GM21723 (cell line): Measurements from ENCODE around the gene ARFGAP3.

Experiments
- ATAC-seq: cut with Tn5 transposase; IDR thresholded peaks from one replicate; pipeline ENCODE4 v1.9.1; 2021; ENCODE audit warnings: mild to moderate bottlenecking, moderate library complexity; ENCODE audit not compliant: unreplicated experiment

ARFGAP3 gene

DNA sequence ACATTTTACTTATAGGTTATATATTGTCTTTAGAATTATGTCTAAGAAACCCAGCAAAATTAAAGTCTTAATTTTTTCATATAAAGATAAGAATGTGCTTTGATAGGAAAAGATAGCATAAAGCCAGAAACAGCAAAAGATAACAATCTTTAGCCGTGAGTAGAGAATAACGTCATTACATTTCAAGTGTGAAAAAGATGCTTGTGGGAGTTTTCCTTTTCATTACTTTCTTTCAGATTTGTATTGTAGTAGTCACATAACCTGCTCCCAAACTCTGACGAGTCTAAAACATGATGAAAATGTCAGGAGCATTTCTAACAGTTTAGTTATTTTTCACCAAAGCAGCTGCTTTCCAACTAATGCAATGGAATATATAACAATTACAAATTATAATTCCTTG is 31.3 kb downstream of the ARFGAP3 start:
- ATAC-seq, result no peak

DNA sequence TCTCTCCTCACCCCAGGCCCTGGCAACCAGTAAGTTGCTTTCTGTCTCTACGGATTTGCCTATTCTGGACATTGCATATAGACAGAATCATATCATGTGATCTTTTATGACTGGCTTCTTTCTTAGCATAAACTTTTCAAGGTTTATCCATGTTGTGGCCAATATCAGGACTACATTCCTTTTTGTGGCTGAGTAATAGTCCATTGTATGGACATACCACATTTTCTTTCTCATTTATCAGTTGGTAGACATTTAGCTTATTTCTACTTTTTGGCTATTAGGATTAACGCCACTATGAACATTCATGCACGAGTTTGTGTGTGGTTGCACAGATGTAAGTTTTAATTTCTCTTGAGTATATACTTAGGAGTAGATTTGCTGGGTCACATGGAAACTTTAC is 35.7 kb downstream of the ARFGAP3 start:
- no peak for ATAC-seq

DNA sequence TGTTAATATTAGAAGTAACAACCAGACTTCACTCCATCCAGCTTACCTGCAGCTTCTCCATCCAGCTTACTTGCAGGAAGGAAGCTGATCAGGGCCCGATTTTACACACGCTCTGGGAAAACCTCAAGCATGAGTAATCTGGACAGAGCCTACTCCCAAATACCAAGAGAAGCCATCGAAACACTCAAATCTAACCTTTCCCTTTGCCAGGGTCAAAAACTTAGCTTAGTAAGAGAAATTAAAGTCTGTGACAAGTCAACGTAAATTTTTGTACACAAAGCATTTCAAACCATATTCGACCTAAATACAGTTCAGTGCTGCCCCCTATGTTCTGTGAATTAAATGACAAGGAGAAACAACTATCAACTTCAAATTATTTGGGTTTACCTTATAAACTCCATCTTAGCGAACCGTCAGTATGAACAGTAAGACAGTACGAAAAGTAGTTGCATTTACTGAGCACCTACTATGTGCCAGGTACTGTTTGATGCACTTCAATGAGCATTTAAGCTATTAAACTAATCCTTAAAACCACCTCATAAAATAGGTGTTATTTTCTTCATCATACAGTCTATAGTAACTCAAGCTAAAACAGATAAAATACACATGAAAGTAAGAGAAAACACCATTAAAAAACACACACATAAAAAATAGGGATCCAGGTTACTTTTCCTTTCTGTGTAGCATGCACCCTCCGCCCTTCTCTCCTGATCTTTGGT is 36.9 kb downstream of the ARFGAP3 start:
- ATAC-seq, result no peak

DNA sequence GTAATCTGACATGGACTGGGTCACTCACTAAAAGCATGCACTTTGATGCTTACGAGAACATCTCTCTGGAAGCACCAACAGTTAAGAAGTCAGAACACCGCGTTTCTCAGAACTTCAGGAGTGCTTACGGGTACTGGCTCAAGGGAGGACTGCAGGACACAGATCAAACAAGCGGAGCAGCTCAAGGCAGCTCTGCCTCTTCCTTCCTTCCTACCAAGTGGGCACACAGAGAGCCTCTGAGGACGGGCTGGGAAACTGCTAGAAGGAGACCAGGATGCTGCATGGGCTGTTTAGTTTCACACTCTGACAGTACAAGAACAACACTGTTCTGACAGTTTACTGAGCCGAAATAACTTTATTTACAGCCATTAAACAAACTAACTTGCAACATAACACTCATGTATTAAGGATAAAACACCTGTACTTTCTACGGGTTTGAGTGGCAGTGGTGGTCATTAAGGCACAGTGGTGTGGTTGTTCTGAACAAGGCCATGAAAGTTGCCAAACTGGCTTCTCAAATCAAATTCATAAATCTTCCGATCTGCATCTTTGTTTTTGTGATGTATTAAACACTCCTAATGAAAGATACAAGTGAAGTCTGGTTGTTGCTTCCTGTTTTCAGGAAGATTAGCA is 37.5 kb downstream of the ARFGAP3 start:
- ATAC-seq, result no peak

DNA sequence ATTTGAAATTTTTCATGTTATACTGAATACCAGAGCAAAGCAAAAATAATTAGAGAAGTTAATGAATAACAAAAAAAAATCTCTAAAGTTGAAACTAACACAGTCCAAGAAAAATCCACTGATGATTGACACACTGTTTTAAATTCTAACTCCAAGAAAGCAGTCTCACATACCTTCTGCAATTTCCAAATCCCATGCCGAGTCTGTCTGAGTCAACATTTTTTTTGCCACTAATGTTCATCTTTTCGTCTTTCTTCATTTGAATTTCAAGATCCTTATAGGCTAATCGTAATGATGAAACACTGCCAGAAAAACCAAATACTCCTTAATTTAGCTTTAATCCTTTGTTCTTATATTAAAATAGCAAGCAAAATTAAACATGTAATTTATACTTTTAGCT is 39.5 kb downstream of the ARFGAP3 start:
- ATAC-seq, result no peak

DNA sequence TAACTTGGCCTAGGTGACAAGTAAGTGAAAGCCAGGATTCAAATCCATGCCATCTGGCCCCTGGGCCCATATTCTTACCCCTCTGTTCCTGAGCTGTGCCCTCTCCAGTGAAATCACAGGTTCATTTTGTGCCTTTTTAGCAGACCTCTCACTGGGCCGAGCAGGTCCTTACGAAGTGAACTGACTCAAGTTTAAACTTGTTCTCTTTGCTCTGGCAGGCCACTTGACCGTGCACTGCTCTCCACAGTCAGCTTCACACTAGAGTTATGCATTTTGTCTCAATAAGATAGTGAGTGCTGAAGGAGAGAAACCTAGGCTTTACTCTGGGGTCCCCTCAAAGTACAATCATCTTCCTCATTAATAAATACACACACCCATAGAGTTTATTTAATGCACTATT is 40.7 kb downstream of the ARFGAP3 start:
- ATAC-seq, result no peak

DNA sequence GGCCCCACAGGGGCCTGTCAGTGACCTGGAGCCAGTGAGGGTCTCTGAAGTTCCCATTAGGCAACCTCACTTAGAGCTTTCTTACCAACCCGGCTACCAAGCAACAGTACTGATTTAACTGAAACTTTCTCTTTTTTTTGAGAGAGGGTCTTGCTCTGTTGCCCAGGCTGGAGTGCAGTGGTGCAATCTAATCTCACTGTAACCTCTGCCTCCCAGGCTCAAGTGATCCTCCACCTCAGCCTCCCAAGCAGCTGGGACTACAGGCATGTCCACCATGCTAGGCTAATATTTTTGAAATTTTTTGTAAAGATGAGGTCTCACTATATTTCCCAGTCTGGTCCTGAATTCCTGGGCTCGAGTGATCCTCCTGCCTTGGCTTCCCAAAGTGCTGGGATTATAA is 42.5 kb downstream of the ARFGAP3 start:
- ATAC-seq, result no peak

DNA sequence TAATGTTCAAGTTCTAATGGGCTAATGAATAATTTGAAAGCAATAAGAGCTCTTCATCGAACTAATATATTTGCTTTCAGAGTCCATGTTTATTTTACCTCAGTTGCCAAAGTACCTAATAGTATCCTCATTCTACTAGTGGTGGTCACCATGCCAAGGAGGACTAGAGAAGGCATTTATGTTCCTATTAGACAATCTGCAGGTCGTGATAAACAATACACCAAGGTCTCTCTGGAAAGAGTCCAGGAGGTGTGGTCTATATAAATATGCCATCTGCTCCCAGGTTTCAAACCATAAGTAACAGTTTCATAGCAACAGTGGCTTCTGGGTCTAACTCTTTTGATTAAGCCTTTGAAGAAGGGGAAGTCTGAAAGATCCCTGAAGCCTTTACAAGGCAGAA is 42.9 kb downstream of the ARFGAP3 start:
- ATAC-seq, result no peak

DNA sequence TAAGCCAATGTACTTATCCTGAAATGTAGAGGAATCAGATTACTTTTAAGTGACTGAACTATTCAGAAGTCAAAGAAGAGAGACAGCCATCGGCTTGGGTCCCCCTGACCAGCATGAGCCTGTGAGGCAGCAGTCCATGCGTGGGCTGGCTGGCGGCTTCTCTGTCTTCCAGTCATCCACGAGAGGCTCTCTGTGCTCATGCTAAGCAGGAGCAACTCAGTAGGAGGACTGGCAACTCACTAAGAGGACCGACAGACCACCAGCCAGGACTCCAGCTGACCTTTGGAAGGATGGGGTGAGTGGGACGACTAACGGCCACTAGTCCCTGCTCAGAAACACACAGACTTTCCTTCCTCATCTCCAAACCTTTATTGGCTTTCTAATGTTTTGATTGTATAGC is 43.6 kb downstream of the ARFGAP3 start:
- ATAC-seq, result no peak

DNA sequence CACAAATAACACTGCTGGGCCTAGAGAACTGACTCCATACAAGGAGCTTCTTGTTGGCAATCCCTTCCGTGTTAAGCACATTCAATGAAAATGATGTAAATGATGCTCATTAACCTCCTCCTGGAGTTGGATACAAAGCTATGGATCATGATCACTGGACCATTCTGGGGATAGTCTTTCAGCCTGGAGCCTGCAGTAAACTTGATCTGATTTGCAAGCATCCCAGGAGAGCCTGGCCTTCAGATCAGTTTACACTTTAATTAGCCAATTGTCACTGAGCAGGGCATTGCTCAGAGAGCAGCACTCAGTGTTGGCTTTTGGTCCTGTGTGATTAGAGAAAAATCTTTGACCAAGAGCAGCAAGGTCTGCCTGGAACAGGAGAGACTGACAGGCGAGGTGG is 45.6 kb downstream of the ARFGAP3 start:
- ATAC-seq, result no peak

DNA sequence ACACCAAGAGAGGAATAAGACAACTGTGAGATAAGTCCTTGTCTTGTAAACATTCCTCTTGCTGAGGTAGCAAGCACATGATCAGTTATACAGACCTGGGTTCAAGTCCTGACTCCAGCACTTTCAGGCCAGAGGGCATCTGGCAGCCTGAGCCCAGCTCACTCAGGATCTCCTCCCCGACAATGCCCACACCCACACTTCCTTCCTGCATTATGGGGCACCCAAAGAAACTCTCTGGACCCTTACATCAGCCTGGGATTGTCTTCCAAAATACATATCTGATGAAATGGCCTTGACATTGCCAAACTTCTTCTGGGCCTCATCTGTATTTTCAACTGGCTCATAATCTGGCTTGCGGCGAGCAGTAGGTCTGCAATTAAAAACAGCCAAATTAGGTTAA is 48.6 kb downstream of the ARFGAP3 start:
- ATAC-seq, result no peak

DNA sequence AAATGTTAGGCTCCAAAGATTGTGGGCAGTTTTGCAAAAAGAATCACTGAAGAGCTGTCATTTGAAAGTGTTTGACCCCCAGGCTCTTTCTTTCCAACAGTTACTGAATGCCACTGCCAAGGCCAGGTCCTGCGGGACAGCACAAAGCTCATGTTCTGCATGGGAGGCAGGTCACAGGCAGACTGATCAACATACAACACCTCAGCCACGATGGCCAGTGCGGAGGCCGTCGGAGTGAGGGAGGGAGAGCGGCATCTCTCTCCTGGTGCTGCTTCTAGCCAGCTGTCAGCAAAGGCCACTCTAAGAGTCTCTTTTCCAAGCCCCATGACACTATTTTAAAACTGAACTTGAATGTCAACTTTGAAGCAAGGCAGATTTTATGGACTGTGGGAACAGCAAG is 49.9 kb downstream of the ARFGAP3 start:
- ATAC-seq, result no peak

DNA sequence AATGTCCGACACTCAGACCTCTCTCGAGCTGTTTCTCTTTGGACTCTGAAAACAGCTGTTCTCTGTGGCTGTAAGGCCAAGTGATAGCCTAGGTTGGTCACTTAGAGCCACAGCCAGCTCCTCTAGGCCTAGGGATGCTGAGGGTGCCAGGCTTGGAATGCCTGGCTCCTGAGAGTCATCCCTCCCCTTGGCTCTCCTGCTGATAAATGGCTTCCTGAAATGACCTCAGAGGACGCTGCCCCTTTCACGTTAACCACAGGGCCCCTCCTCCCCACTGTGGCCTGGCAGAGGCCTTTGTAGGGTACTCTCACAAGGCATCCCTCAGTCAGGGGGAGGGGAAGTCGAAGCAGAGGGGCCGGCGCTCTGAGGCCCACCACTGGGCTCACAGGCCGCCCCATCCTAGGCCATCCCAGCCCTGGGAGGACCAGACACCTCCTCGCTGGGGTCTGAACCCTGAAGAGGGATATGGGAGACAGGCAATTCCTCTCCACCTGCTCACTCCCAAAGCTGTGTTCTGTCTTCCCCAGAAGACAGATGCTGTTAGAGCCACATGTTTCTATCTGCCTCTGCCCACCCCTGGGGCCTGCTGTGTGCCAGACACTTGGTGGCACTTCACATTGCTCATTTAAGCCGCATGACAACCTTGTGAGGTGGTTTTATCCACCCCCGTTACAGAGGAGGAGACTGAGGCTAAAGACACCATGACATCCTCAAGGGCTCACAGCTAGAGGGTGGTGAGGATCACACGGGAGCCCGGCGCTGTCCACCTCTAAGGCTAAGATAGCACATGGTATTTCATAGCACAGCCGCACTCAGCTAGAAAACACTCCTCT is 50.9 kb downstream of the ARFGAP3 start:
- ATAC-seq, result no peak

DNA sequence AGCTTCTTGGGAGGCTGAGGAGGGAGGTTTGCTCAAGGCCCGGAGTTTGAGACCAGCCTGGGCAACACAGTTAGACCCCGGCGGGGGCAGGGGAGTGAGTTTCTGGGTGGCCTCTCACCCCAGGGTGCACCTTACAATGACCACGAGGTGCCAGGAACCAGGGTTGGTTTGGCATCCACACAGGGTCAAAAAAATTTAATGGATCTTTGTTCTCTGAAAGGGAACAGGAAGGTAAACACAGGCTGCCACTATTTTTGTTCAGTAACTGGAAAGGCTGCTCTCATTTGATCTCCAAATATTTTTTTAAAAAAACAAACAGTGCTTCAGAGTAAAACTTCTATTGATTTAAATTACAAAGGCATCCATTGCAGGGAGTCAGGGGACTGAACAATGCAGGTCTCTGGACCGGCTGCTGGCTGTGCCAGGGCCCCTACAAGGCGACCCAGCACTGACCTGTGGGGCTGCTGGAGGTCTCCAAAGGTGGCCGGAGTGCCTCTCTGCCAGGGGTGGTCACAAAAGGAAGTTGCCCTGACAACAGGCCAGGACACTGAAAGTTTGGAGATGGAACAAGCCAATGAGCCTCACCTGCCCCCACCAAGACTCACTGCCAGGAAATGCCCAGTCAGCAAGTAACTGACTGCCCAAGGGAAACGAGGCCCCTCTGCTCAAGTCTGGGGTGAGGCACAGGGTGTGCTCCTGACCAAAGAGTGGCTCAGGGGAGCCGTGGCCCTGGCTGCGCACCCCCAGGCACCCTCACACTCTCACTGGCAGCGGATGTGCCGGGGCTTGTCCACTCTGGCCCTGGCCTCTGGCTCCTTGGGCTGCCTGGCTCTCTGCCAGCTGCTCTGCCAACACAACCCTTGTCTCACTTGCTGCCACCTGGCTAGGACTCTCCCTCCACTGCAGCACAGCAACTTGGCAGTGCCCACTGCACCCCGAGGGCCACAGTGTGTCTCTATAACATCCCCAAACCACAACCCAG is 51.8 kb downstream of the ARFGAP3 start:
- no peak for ATAC-seq

DNA sequence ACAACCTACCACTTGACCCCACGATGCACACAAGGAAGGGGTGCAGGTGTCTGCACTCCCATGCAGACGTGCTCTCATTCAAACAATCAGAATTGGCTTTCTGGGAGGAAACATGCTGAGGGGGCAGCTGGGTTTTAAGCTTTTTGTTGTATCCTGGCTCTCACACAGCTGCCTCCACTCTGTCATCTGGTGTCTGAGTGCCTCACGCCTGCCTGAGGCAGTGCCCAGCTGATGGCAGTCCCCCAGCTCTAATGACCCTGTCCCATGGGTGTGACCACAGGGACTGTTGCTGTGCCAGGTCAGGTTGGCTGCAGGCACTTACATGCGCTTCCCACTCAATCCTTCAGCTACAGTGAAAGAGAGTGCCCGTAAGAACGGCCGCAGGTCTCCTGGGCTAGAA is 53.7 kb downstream of the ARFGAP3 start:
- no peak for ATAC-seq

DNA sequence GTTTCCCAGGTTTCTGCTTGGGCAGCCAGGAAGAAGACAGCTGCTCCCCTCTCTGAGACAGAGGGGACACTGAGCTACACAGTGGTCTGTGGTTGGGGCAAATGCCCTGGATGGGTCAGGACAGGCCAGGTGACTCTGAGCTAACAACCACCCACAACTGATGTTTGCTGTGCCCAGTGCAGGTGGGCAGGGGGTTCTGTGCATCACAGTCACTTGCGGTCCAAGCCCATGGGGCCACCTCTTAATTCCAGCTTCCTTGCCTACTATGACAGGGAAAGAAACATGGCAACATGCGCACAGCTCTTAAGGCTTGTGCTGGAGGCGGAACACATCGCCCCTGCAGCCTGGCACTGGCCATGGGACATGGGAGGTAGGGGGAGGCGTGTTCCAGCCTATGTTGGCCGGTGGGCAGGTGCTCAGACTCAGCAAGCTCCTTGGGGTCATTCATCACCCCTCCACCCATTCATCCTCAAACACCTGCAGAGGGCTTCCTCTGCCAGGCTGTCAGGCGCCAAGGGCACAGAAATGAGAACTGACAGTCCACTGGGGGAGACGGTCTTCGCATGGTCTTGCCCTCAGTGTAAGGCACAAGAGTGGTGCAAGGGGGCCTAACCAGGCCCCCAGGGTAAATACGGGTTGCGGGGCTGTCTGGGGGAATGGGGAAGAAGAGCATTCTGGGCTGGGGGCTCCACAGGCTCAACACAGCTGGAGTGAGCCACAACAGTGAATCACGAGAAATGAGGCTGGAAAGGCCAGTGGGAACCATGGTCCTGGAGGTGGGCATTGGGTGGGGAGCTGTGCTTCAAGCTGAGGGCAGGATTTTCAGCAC is 55.6 kb downstream of the ARFGAP3 start:
- no peak for ATAC-seq

DNA sequence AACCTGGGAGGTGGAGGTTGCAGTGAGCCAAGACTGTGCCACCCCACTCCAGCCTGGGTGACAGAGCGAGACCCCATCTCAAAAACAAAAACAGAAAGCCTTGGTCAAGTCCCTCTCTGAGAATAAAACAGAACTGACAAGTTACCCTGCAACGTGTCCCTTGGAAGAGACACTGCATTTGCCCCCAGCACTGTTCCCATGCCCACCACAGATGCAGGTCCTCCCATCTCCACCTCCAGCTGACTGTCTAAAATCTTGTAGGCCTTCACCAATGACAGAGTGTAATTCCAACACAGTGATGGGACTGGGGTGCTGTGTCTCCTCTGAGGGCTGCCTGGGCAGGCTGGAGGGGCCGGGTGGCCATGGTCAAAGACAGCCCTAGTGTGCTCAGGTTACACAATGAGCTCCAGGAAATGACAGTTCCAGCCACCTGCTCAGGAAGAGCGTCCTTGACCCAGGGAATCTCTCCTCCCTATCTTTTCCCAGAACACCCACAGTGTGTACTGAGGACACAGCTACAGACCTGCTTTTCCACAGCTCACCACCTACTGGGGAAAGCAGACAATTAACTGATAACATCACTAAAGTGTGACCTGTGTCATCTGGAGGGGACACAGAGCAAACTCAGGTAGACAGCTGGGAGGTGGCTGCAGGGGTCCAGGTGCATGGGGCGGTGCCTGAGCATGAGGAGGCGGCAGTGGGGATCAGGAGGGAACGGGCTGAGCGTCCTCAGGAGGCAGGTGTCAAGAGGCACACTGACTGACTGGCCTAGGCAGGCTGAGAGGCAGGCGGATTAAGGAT is 56.4 kb downstream of the ARFGAP3 start:
- ATAC-seq, result no peak

DNA sequence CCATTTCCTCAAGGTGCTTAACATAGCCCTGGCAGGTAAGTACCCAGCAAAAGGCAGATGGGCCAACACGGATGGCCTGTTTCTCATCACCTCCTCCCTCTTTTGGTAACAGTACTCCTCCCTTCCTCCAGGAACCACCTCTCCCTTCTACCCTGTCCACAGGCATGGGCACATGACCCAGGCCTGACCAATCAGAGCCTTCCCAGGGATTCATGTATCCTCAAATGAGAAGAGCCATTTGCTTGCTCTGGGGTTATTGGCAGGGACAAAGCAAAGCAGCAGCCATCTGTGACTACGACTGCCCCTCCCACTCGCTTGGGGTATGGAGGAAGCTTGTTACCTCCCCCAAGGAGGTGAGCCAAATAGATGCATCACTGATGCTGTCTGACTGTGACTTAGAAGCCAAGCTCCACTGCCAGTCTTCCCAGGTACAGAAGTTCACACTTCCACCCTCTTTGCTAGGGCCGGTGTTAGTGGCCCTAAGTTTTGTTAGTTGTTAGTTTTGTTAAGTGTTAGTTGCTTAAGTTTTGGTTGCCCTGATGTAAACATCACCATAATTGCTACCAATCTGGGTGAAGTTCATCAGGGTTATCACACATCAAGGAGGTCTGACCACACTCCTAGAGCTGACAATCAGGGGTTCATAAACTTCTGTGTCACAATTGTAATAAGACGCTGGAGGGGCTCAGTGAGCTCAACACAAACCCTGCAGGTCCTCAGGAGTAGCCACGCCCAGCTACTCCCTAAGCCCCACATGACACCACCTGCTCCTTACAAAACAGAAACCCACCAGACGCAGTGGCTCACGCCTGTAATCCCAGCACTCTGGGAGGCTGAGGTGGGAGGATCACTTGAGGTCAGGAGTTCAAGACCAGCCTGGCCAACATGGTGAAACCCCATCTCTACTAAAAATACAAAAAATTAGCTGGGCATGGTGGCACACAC is 57.3 kb downstream of the ARFGAP3 start:
- ATAC-seq, result no peak
